Smooth muscle cell (in vitro differentiated cells): ENCODE measurements around the gene DYRK1A. TPM values are rescaled to one million over a fixed set of nuclear protein-coding genes. Genes with fewer than 3 reads are reported as not detected.
"Not testable (repeated sequence)": the region's sequence is repeated elsewhere in the genome, so short reads cannot be mapped to it uniquely, and the experiment has no call there.

ENCODE experiments used
- DNase-seq: peaks from one replicate; lab custom pipeline; 2025; ENCODE audit not compliant: unreplicated experiment; lab: John Stamatoyannopoulos, UW
- H2AFZ ChIP-seq: fragments of 200-600 bp; sonication (generic); 2 replicates; pipeline ENCODE4 v1.6.0; 2016; ENCODE audit warnings: antibody characterized with exemption, low read depth, mild to moderate bottlenecking
- H3F3A ChIP-seq: fragments of 200-600 bp; sonication (generic); 2 replicates; pipeline ENCODE4 v1.6.0; 2017; ENCODE audit warnings: antibody characterized with exemption, low read depth
- H3K27ac ChIP-seq: fragments of 200-600 bp; sonication (generic); 2 replicates; pipeline ENCODE4 v1.5.1; 2016; ENCODE audit warnings: low read depth, mild to moderate bottlenecking
- H3K27me3 ChIP-seq: fragments of 200-600 bp; sonication (generic); 2 replicates; pipeline ENCODE4 v1.6.1; 2016; ENCODE audit warnings: low read depth, mild to moderate bottlenecking
- H3K36me3 ChIP-seq: fragments of 200-600 bp; sonication (generic); 2 replicates; pipeline ENCODE4 v1.5.1; 2016; ENCODE audit warnings: low read depth
- H3K4me1 ChIP-seq: fragments of 200-600 bp; sonication (generic); 2 replicates; pipeline ENCODE4 v1.5.1; 2016; ENCODE audit warnings: low read depth
- H3K4me2 ChIP-seq: fragments of 200-600 bp; sonication (generic); 2 replicates; pipeline ENCODE4 v1.6.0; 2016; ENCODE audit warnings: mild to moderate bottlenecking
- H3K4me3 ChIP-seq: fragments of 200-600 bp; sonication (generic); 2 replicates; pipeline ENCODE4 v1.5.1; 2016; ENCODE audit warnings: mild to moderate bottlenecking
- H3K79me2 ChIP-seq: fragments of 200-600 bp; sonication (generic); 2 replicates; pipeline ENCODE4 v1.6.0; 2016; ENCODE audit warnings: low read depth, mild to moderate bottlenecking
- H3K9ac ChIP-seq: fragments of 200-600 bp; sonication (generic); 2 replicates; pipeline ENCODE4 v1.6.0; 2016; ENCODE audit warnings: low read depth
- H3K9me3 ChIP-seq: fragments of 200-600 bp; sonication (generic); replicated peaks from 2 replicates; pipeline ENCODE4 v1.5.1; 2016; ENCODE audit warnings: low read depth
- H4K20me1 ChIP-seq: fragments of 200-600 bp; sonication (generic); 2 replicates; pipeline ENCODE4 v1.6.0; 2016; ENCODE audit warnings: low read depth
- WGBS: methylation state at CpG from one replicate; pipeline ENCODE4 v1.1.7; 2016; ENCODE audit warnings: low lambda C conversion rate; 5-methylcytosine and 5-hydroxymethylcytosine counted together
- polyA plus RNA-seq: library from polyadenylated mRNA; unstranded; fragments of >200 nt; fragmentation: Nextera tagmentation; extraction: Ambion mirVana; gene quantifications from 2 replicates; pipeline ENCODE4 v1.2.1, GENCODE V29; 2016
- total RNA-seq: library from RNA; depleted of rRNA; stranded (reverse); fragments of >200 nt; gene quantifications from 2 replicates; pipeline ENCODE4 v1.2.3, GENCODE V29; 2014
- TF ChIP-seq, protein P1 (sequence below): fragments of 200-600 bp; sonication (generic); IDR thresholded peaks from 2 replicates; pipeline ENCODE4 v1.5.1; 2017; ENCODE audit warnings: borderline replicate concordance, mild to moderate bottlenecking, antibody characterized with exemption; ENCODE audit not compliant: insufficient read depth, poor library complexity, severe bottlenecking

DYRK1A gene
- total and polyA plus RNA-seq, 2 experiments from 2014 or later = 2.4 to 61.7 TPM

DNA sequence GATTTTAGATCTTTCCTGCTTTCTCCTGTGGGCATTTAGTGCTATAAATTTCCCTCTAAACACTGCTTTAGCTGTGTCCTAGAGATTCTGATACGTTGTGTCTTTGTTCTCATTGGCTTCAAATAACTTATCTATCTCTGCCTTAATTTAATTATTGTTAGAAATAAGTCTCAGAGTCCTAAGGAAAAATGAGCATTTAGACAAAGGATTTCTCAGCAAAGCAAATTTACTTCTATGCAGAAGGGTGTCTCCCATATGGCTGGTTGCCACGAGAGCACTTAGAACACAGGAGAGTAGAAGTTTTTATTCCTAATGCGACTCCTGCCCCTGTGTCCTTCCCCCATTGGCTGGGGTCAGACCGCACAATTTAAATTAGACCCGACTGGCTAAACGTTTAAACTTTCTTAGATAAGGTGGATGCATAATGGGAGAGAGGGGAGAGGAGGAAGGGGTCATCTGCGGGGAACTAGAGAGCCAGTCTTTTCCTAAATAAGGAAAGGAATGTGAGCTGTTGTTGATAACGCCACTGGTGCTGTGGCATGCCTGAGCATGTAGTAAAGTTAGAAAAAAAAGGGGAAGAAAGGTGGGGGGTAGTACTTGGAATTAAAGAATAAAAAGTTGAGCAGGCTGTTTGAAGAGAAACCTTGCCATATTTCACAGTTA lies 170.2 kb downstream of the DYRK1A start:
- Histone ChIP-seq H3K79me2 (no peaks in the 10 kb centered on the region), H3K9ac (no peak overlapping the region), H3K27me3 (no peaks in the 10 kb centered on the region), H3K4me2 (no peak overlapping the region), H3K9me3 (no peaks in the 10 kb centered on the region), H2AFZ (no peak overlapping the region), H3K27ac (peak overlapping the region; percentile 5), H3F3A (no peaks in the 10 kb centered on the region), H3K36me3 (no peaks in the 10 kb centered on the region), H3K4me1 (peaks cover 2% of the 10 kb centered on the region), H4K20me1 (no peaks in the 10 kb centered on the region), H3K4me3 (no peak overlapping the region)
- DNase-seq = no peak
- TF ChIP-seq, protein P1, sequence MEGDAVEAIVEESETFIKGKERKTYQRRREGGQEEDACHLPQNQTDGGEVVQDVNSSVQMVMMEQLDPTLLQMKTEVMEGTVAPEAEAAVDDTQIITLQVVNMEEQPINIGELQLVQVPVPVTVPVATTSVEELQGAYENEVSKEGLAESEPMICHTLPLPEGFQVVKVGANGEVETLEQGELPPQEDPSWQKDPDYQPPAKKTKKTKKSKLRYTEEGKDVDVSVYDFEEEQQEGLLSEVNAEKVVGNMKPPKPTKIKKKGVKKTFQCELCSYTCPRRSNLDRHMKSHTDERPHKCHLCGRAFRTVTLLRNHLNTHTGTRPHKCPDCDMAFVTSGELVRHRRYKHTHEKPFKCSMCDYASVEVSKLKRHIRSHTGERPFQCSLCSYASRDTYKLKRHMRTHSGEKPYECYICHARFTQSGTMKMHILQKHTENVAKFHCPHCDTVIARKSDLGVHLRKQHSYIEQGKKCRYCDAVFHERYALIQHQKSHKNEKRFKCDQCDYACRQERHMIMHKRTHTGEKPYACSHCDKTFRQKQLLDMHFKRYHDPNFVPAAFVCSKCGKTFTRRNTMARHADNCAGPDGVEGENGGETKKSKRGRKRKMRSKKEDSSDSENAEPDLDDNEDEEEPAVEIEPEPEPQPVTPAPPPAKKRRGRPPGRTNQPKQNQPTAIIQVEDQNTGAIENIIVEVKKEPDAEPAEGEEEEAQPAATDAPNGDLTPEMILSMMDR = no peak
- 37% methylated on average over 8 of the region's 8 CpGs for WGBS

DNA sequence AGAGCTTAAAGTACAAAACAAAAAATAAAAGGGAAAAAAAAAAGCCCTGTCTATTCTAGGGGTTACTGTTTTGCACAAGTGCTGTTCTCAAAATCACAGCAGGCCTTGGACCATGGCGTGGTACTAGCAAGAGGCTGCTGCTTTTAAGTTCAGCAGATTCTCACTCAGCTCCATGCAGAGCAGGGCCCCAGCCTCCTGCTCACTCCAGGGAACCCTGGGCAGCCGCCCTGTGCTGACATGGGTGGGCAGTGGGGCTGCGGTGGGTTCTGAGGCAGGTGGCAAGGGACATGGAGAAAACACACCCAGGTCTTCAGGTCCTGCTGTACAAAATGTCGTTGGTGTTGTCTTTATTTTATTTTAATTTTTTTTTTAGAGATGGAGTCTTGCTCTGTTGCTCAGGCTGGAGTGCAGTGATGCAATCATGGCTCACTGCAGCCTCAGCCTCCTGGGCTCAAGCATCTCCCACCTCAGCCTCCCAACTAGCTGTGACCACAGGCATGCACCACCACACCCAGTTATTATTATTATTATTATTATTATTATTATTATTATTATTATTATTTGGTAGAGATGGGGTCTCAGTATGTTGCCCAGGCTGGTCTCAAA lies 170.9 kb downstream of the DYRK1A start:
- H3K27ac ChIP-seq = peak overlapping the region; percentile 5
- WGBS = 84% methylated on average over 4 of the region's 4 CpGs
- DNase-seq = no peak

DNA sequence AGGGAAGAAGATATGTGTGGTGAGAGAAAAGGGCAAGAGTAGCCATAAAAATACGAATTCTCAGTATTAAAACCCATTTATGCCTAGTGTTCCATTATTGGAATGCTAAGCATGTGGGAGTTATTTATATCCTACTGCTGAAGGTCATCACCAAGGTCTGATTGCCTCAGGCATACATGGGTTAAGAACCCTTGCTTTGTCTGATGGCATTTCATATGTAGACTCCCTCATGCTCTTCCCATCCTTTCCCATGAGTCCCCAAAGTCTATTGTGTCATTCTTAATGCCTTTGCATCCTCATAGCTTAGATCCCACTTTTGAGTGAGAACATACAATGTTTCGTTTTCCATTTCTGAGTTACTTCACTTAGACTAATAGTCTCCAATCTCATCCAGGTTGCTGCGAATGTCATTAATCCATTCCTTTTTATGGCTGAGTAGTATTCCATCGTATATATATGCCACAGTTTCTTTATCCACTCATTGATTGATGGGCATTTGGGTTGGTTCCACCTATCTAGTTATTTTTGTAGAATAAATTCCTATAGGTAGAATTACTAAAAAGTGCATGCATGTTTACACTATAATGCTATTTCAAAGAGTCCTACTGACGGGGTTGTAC lies 172.5 kb downstream of the DYRK1A start:
- H3K27me3 ChIP-seq = no peaks in the 10 kb centered on the region
- H3K36me3 ChIP-seq = no peaks in the 10 kb centered on the region
- no peaks in the 10 kb centered on the region for H3F3A ChIP-seq
- peaks cover 2% of the 10 kb centered on the region for H3K4me1 ChIP-seq
- no peaks in the 10 kb centered on the region for H3K9me3 ChIP-seq
- no peak overlapping the region for H3K27ac ChIP-seq
- no peak overlapping the region for H3K9ac ChIP-seq
- H3K4me3 ChIP-seq = no peak overlapping the region
- WGBS = 99% methylated on average over 5 of the region's 5 CpGs
- H3K79me2 ChIP-seq = no peaks in the 10 kb centered on the region
- no peaks in the 10 kb centered on the region for H4K20me1 ChIP-seq
- H2AFZ ChIP-seq = no peak overlapping the region
- TF ChIP-seq, protein P1 = no peak
- H3K4me2 ChIP-seq = no peak overlapping the region
- no peak for DNase-seq

More for the DNA sequence above, 170.9 kb downstream of the DYRK1A start:
- H3K4me1 ChIP-seq = peaks cover 2% of the 10 kb centered on the region
- H3K79me2 ChIP-seq = no peaks in the 10 kb centered on the region
- no peak overlapping the region for H2AFZ ChIP-seq
- no peak overlapping the region for H3K9ac ChIP-seq
- H3K4me3 ChIP-seq = no peak overlapping the region
- H3K9me3 ChIP-seq = no peaks in the 10 kb centered on the region
- no peak overlapping the region for H3K4me2 ChIP-seq
- H4K20me1 ChIP-seq = no peaks in the 10 kb centered on the region
- H3F3A ChIP-seq = no peaks in the 10 kb centered on the region
- H3K36me3 ChIP-seq = no peaks in the 10 kb centered on the region
- H3K27me3 ChIP-seq = no peaks in the 10 kb centered on the region
- TF ChIP-seq, protein P1 = no peak

DNA sequence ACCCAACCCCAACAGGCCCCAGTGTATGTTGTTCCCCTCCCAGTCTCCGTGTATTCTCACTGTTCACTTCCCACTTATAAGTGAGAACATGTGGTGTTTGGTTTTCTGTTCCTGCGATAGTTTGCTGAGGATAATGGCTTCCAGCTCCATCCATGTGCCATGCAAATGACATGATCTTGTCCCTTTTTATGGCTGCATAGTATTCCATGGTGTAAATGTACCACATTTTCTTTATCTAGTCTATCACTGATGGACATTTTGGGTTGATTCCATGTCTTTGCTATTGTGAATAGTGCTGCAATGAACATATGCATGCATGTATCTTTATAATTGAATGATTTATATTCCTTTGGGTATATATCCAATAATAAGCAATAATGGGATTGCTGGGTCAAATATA lies 174.6 kb downstream of the DYRK1A start:
- 95% methylated on average over 2 of the region's 2 CpGs for WGBS
- H3K79me2 ChIP-seq, H3F3A ChIP-seq, H2AFZ ChIP-seq, H3K4me3 ChIP-seq, H3K27ac ChIP-seq, H3K9ac ChIP-seq, H4K20me1 ChIP-seq, DNase-seq, H3K27me3 ChIP-seq, H3K4me1 ChIP-seq, H3K9me3 ChIP-seq, H3K36me3 ChIP-seq, H3K4me2 ChIP-seq: not testable (repeated sequence)
